KMS-11 (cell line): Measurements from ENCODE around the gene BLTP3B.

Experiments
- H2AFZ ChIP-seq: fragments of 200-600 bp; sonication (generic); 2 replicates; pipeline ENCODE4 v1.6.1; 2016; ENCODE audit warnings: antibody characterized with exemption, mixed run types, low read depth
- H3K27ac ChIP-seq: fragments of 200-600 bp; sonication (generic); 2 replicates; pipeline ENCODE4 v1.6.1; 2016; ENCODE audit warnings: mild to moderate bottlenecking, mixed run types
- H3K27me3 ChIP-seq: fragments of 200-600 bp; sonication (generic); 2 replicates; pipeline ENCODE4 v1.6.1; 2017; ENCODE audit warnings: mild to moderate bottlenecking, low read depth, mixed run types, moderate library complexity; ENCODE audit not compliant: insufficient read depth
- H3K36me3 ChIP-seq: fragments of 200-600 bp; sonication (generic); 2 replicates; pipeline ENCODE4 v1.6.1; 2017; ENCODE audit warnings: mild to moderate bottlenecking, mixed run types; ENCODE audit not compliant: insufficient read depth
- H3K4me1 ChIP-seq: fragments of 200-600 bp; sonication (generic); 2 replicates; pipeline ENCODE4 v1.6.1; 2016; ENCODE audit warnings: mild to moderate bottlenecking, low read depth, mixed run types; ENCODE audit not compliant: poor library complexity, severe bottlenecking
- H3K4me2 ChIP-seq: fragments of 200-600 bp; sonication (generic); 2 replicates; pipeline ENCODE4 v1.7.0; 2016; ENCODE audit warnings: mild to moderate bottlenecking, mixed run types
- H3K4me3 ChIP-seq: fragments of 200-600 bp; sonication (generic); IDR thresholded peaks from 2 replicates; pipeline ENCODE4 v1.6.1; 2017; ENCODE audit warnings: low read depth, low read length, mixed read lengths; ENCODE audit not compliant: insufficient read depth
- H3K79me2 ChIP-seq: fragments of 200-600 bp; sonication (generic); 2 replicates; pipeline ENCODE4 v1.6.1; 2016; ENCODE audit warnings: low read depth, mixed run types; ENCODE audit not compliant: insufficient read depth
- H3K9ac ChIP-seq: fragments of 200-600 bp; sonication (generic); 2 replicates; pipeline ENCODE4 v1.6.1; 2016; ENCODE audit warnings: mild to moderate bottlenecking, mixed run types
- H4K20me1 ChIP-seq: fragments of 200-600 bp; sonication (generic); 2 replicates; pipeline ENCODE4 v1.6.1; 2016; ENCODE audit warnings: mild to moderate bottlenecking, mixed run types; ENCODE audit not compliant: insufficient read depth
- CTCF ChIP-seq: fragments of 200-600 bp; sonication (generic); conservative IDR thresholded peaks from 2 replicates; pipeline ENCODE4 v1.6.1; 2017; ENCODE audit warnings: low read depth, mild to moderate bottlenecking, antibody characterized with exemption, low read length, moderate library complexity, mixed read lengths

The BLTP3B gene

GRCh38 chr12:100164153-100164704 lies 21.6 kb upstream of the BLTP3B start:
- Histone ChIP-seq H3K4me1 (no peaks in the 10 kb centered on the region), H3K27me3 (no peaks in the 10 kb centered on the region), H3K27ac (no peak overlapping the region), H3K9ac (no peak overlapping the region), H3K36me3 (no peaks in the 10 kb centered on the region), H3K79me2 (no peaks in the 10 kb centered on the region), H3K4me2 (no peak overlapping the region), H2AFZ (no peak overlapping the region), H3K4me3 (no peak overlapping the region), H4K20me1 (no peaks in the 10 kb centered on the region)
- no peak for TF ChIP-seq CTCF

- Histone ChIP-seq H3K79me2 (no peaks in the 10 kb centered on the region), H3K36me3 (no peaks in the 10 kb centered on the region), H3K27me3 (no peaks in the 10 kb centered on the region), H3K27ac (no peak overlapping the region), H4K20me1 (no peaks in the 10 kb centered on the region), H3K4me3 (no peak overlapping the region), H3K4me2 (no peak overlapping the region), H3K9ac (no peak overlapping the region), H3K4me1 (no peaks in the 10 kb centered on the region), H2AFZ (no peak overlapping the region)
- no peak for TF ChIP-seq CTCF
Measured at GRCh38 chr12:100163416-100164152, 20.9 kb upstream of the BLTP3B start.

GRCh38 chr12:100159391-100160104 lies 16.9 kb upstream of the BLTP3B start:
- Histone ChIP-seq H3K4me2 (no peak overlapping the region), H3K79me2 (no peaks in the 10 kb centered on the region), H3K4me3 (no peak overlapping the region), H3K36me3 (no peaks in the 10 kb centered on the region), H3K27ac (no peak overlapping the region), H3K27me3 (no peaks in the 10 kb centered on the region), H3K9ac (no peak overlapping the region), H2AFZ (no peak overlapping the region), H3K4me1 (no peaks in the 10 kb centered on the region), H4K20me1 (no peaks in the 10 kb centered on the region)
- no peak for TF ChIP-seq CTCF

- no peak overlapping the region for H3K27ac ChIP-seq
- no peak for TF ChIP-seq CTCF
- no peak overlapping the region for H3K4me2 ChIP-seq
- no peak overlapping the region for H3K9ac ChIP-seq
- no peaks in the 10 kb centered on the region for H4K20me1 ChIP-seq
- H3K36me3 ChIP-seq, result no peaks in the 10 kb centered on the region
- H3K4me1 ChIP-seq, result no peaks in the 10 kb centered on the region
- no peak overlapping the region for H2AFZ ChIP-seq
- H3K4me3 ChIP-seq, result no peak overlapping the region
- no peaks in the 10 kb centered on the region for H3K27me3 ChIP-seq
- no peaks in the 10 kb centered on the region for H3K79me2 ChIP-seq
Measured at GRCh38 chr12:100158535-100158934, 15.9 kb upstream of the BLTP3B start.
